KMS-11 (cell line): ENCODE measurements around the gene TLCD5.

ENCODE experiments used
- H2AFZ ChIP-seq: fragments of 200-600 bp; sonication (generic); 2 replicates; pipeline ENCODE4 v1.6.1; 2016; ENCODE audit warnings: antibody characterized with exemption, mixed run types, low read depth
- H3K27ac ChIP-seq: fragments of 200-600 bp; sonication (generic); 2 replicates; pipeline ENCODE4 v1.6.1; 2016; ENCODE audit warnings: mild to moderate bottlenecking, mixed run types
- H3K27me3 ChIP-seq: fragments of 200-600 bp; sonication (generic); 2 replicates; pipeline ENCODE4 v1.6.1; 2017; ENCODE audit warnings: mild to moderate bottlenecking, low read depth, mixed run types, moderate library complexity; ENCODE audit not compliant: insufficient read depth
- H3K36me3 ChIP-seq: fragments of 200-600 bp; sonication (generic); 2 replicates; pipeline ENCODE4 v1.6.1; 2017; ENCODE audit warnings: mild to moderate bottlenecking, mixed run types; ENCODE audit not compliant: insufficient read depth
- H3K4me1 ChIP-seq: fragments of 200-600 bp; sonication (generic); 2 replicates; pipeline ENCODE4 v1.6.1; 2016; ENCODE audit warnings: mild to moderate bottlenecking, low read depth, mixed run types; ENCODE audit not compliant: poor library complexity, severe bottlenecking
- H3K4me2 ChIP-seq: fragments of 200-600 bp; sonication (generic); 2 replicates; pipeline ENCODE4 v1.7.0; 2016; ENCODE audit warnings: mild to moderate bottlenecking, mixed run types
- H3K4me3 ChIP-seq: fragments of 200-600 bp; sonication (generic); IDR thresholded peaks from 2 replicates; pipeline ENCODE4 v1.6.1; 2017; ENCODE audit warnings: low read depth, low read length, mixed read lengths; ENCODE audit not compliant: insufficient read depth
- H3K79me2 ChIP-seq: fragments of 200-600 bp; sonication (generic); 2 replicates; pipeline ENCODE4 v1.6.1; 2016; ENCODE audit warnings: low read depth, mixed run types; ENCODE audit not compliant: insufficient read depth
- H3K9ac ChIP-seq: fragments of 200-600 bp; sonication (generic); 2 replicates; pipeline ENCODE4 v1.6.1; 2016; ENCODE audit warnings: mild to moderate bottlenecking, mixed run types
- H4K20me1 ChIP-seq: fragments of 200-600 bp; sonication (generic); 2 replicates; pipeline ENCODE4 v1.6.1; 2016; ENCODE audit warnings: mild to moderate bottlenecking, mixed run types; ENCODE audit not compliant: insufficient read depth
- TF ChIP-seq, protein P1 (sequence below): fragments of 200-600 bp; sonication (generic); conservative IDR thresholded peaks from 2 replicates; pipeline ENCODE4 v1.6.1; 2017; ENCODE audit warnings: low read depth, mild to moderate bottlenecking, antibody characterized with exemption, low read length, moderate library complexity, mixed read lengths

Gene TLCD5

DNA sequence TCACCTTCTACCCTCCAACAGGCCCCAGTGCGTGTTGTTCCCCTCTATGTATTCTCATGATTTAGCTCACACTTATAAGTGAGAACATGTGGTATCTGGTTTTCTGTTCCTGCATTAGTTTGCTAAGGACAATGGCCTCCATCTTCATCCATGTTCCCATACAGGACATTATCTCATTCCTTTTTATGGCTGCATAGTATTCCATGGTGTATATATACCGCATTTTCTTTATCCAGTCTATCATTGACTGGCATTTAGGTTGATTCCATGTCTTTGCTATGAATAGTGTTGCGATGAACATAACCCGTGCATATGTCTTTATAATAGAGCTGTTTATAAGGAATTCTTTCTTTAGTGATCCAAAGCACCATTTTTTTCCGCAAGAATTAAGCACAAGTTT is 28.5 kb upstream of the TLCD5 start:
- Histone ChIP-seq H2AFZ (no peak overlapping the region), H3K36me3 (no peaks in the 10 kb centered on the region), H3K27ac (no peak overlapping the region), H3K27me3 (no peaks in the 10 kb centered on the region), H3K9ac (no peak overlapping the region), H4K20me1 (no peaks in the 10 kb centered on the region), H3K79me2 (no peaks in the 10 kb centered on the region), H3K4me1 (no peaks in the 10 kb centered on the region), H3K4me2 (no peak overlapping the region), H3K4me3 (no peak overlapping the region)
- TF ChIP-seq, protein P1, sequence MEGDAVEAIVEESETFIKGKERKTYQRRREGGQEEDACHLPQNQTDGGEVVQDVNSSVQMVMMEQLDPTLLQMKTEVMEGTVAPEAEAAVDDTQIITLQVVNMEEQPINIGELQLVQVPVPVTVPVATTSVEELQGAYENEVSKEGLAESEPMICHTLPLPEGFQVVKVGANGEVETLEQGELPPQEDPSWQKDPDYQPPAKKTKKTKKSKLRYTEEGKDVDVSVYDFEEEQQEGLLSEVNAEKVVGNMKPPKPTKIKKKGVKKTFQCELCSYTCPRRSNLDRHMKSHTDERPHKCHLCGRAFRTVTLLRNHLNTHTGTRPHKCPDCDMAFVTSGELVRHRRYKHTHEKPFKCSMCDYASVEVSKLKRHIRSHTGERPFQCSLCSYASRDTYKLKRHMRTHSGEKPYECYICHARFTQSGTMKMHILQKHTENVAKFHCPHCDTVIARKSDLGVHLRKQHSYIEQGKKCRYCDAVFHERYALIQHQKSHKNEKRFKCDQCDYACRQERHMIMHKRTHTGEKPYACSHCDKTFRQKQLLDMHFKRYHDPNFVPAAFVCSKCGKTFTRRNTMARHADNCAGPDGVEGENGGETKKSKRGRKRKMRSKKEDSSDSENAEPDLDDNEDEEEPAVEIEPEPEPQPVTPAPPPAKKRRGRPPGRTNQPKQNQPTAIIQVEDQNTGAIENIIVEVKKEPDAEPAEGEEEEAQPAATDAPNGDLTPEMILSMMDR = no peak

DNA sequence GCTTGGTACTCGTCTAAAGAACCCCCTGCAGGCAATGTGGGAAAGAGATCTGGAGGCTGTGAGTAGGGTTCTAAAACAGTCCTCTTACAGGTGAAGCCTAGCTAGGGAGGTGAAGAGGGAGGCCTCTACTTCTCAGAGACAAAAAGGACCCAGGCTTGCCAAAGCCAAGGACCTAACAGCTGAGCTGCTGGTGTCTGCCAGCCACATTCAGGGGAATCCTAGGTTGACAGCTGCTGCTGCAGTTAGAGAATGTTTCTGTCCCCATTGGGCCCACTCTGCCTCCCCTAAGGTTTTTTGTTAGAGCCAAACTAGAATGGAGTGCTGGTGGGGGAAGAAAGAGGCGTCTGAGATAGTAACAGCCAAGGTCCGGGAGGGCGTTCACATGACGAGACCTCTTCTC is 26.6 kb upstream of the TLCD5 start:
- no peak overlapping the region for H3K9ac ChIP-seq
- no peak overlapping the region for H3K4me2 ChIP-seq
- no peaks in the 10 kb centered on the region for H3K4me1 ChIP-seq
- H3K4me3 ChIP-seq = no peak overlapping the region
- H3K79me2 ChIP-seq = no peaks in the 10 kb centered on the region
- no peak overlapping the region for H2AFZ ChIP-seq
- H3K27ac ChIP-seq = no peak overlapping the region
- H3K27me3 ChIP-seq = no peaks in the 10 kb centered on the region
- TF ChIP-seq, protein P1 = no peak
- no peaks in the 10 kb centered on the region for H4K20me1 ChIP-seq
- H3K36me3 ChIP-seq = no peaks in the 10 kb centered on the region

DNA sequence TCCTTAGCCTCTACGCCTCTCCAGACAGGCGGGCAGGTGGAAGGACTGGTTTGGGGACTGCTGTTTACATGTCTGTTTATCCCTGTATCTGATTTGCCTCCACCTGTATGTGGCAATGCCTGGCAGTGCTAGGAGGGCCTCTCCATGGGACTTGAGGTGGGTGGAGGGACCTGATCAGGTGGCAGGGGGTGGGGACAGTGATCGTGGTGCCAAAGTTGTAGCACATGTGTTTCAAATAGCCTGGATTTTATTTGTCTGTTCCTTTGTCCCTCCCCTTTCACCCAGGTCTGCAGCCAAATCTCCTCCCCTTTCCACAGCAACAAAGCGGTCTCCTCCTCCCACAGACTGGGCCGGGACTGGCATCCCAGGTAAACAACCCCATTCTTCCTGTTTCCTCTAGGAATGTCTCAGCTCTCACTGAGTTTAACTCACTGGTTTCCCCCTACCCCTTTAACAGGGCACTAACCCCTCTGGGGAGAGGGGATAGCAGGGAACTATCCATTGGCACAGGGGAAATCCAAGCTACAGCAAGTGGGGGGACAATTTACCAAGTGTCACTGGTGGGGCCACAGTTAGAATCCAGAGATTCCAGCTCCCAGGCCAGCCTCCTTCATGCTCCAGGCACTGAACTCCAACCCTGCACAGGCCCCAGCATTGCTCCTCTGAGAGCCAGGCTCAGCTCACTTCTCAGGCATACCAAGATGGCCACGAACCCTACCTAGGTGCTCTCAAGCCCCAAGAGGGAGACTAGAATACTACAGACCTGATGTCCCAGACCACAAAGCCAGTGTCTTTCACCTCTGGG is 22.9 kb upstream of the TLCD5 start:
- H2AFZ ChIP-seq = no peak overlapping the region; the same call in 1 of the 2 replicates
- TF ChIP-seq, protein P1 = no peak

DNA sequence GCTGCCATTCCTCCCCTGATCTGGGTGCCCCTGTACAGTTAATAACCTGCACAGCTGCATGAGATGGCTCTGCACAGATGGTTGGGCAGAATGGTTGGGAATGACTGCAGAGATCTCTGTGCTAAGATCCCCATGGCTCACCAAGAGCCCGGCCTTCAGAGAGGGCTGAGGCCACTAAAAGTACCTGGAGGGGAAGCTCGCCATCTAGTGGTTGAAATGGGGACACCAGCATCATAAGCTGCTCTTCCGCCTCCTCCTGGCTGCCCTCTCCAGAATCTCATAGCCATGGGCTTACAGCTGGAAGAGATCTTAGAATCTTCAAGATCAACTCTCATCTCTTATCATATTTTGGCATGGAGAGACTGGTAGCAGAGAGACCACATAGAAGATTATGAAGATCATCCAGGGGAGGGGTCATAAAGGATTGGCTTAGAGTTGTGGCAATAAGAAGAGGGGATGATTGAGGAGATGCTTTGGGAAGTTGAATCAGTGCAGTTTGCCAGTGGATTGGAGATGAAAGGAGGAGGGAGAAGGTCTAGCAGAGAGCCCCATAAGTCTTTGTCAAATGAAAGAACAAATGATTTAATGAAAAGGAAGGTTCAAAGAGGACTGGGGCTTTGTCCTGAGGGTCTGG is 22.0 kb upstream of the TLCD5 start:
- no peak overlapping the region; the same call in 1 of the 2 replicates for H2AFZ ChIP-seq
- H3K9ac ChIP-seq = no peak overlapping the region
- H4K20me1 ChIP-seq = no peaks in the 10 kb centered on the region
- no peak overlapping the region for H3K4me3 ChIP-seq
- no peak overlapping the region for H3K27ac ChIP-seq
- no peak overlapping the region for H3K4me2 ChIP-seq
- H3K79me2 ChIP-seq = no peaks in the 10 kb centered on the region
- no peaks in the 10 kb centered on the region for H3K4me1 ChIP-seq
- TF ChIP-seq, protein P1 = peak; percentile 79
- H3K36me3 ChIP-seq = no peaks in the 10 kb centered on the region
- H3K27me3 ChIP-seq = no peaks in the 10 kb centered on the region

More for the DNA sequence above, 22.9 kb upstream of the TLCD5 start:
- Histone ChIP-seq H3K4me2 (no peak overlapping the region), H4K20me1 (no peaks in the 10 kb centered on the region), H3K79me2 (no peaks in the 10 kb centered on the region), H3K4me1 (no peaks in the 10 kb centered on the region), H3K36me3 (no peaks in the 10 kb centered on the region), H3K27ac (no peak overlapping the region), H3K9ac (no peak overlapping the region), H3K27me3 (no peaks in the 10 kb centered on the region), H3K4me3 (no peak overlapping the region)
